Measurements from ENCODE around the gene RHCE. TPM values are rescaled to one million over a fixed set of nuclear protein-coding genes. Genes with fewer than 3 reads are reported as not detected.
"Not testable (repeated sequence)": the region's sequence is repeated elsewhere in the genome, so short reads cannot be mapped to it uniquely, and the experiment has no call there.

RHCE gene
- total RNA-seq, 2 donors from 2014 or later: 0.28 TPM; not detected in 1

- H3K36me3 ChIP-seq; H3K4me1 ChIP-seq; H3K4me3 ChIP-seq; DNase-seq (ENCODE audit: low spot score); H3K27ac ChIP-seq; H3K27me3 ChIP-seq; H3K9me3 ChIP-seq: not testable (repeated sequence)
Observed at GRCh38 chr1:25320314-25320938, 100.2 kb downstream of the RHCE start.

GRCh38 chr1:25312806-25313470, 107.7 kb downstream of the RHCE start:
- H3K36me3 ChIP-seq; H3K4me1 ChIP-seq; H3K4me3 ChIP-seq; H3K27ac ChIP-seq; H3K27me3 ChIP-seq; H3K9me3 ChIP-seq; DNase-seq (ENCODE audit: low spot score): not testable (repeated sequence)

Other genes with a start within 250 kb of the RHCE start
- gene SYF2, start 188.3 kb downstream of the RHCE start, total RNA-seq: 10 to 100 TPM; 34.3 to 37.2 TPM
- gene RSRP1, start 173.4 kb downstream of the RHCE start, total RNA-seq: 10 to 100 TPM; 23.5 to 27.7 TPM
- gene RHD, start 148.3 kb downstream of the RHCE start, total RNA-seq: under 1 TPM in 1 of 2 donors, not detected in 1; 0.59 TPM
- 10 to 100 TPM; 67.2 to 71.7 TPM for gene TMEM50A, start 82.5 kb downstream of the RHCE start, total RNA-seq
- gene MACO1, start 10.1 kb upstream of the RHCE start, total RNA-seq: 10 to 100 TPM; 14.0 to 14.5 TPM
- 10 to 100 TPM in 1 of 2 donors, 1 to 10 TPM in 1; 8.9 to 10.1 TPM for gene LDLRAP1, start 122.8 kb upstream of the RHCE start, total RNA-seq
- 10 to 100 TPM in 1 of 2 donors, 1 to 10 TPM in 1; 9.4 to 13.6 TPM for gene MAN1C1, start 196.0 kb upstream of the RHCE start, total RNA-seq